T47D (cell line): Measurements from ENCODE around the gene RHPN2.
A peak's percentile ranks its signal among the peaks of the same experiment; 100 is the strongest.
"Not testable (repeated sequence)": the region's sequence is repeated elsewhere in the genome, so short reads cannot be mapped to it uniquely, and the experiment has no call there.

Experiments
- DNase-seq, 2 experiments: peaks; one replicate each; pipeline versions ENCODE4 v3.0.0 to v3.0.0-alpha.2; 2011 to 2012; ENCODE audit warnings: low read depth in 1 of 2, low spot score in 1 of 2
- JUND ChIP-seq: IDR thresholded peaks from 2 replicates; pipeline ENCODE4 v1.6.1; 2012; ENCODE audit warnings: low read depth
- in situ Hi-C: cut with HindIII; loops from 2 replicates; pipeline ENCODE4 v1.10.0; 2016; ENCODE audit warnings: low sequenced_read_pairs, low pct_unique_long_range_greater_than_20kb

RHPN2 gene

GRCh38 chr19:33060586-33060985 is 4.1 kb downstream of the RHPN2 start:
- no peak for TF ChIP-seq JUND
- in situ Hi-C loops, result no loop called here
- DNase-seq, result no peak

GRCh38 chr19:33055718-33056117 is 9.0 kb downstream of the RHPN2 start:
- no peak for DNase-seq
- in situ Hi-C loops, result no loop called here
- TF ChIP-seq JUND, result no peak

GRCh38 chr19:33054623-33055022 is 10.1 kb downstream of the RHPN2 start:
- DNase-seq, result peak in 1 of 2 experiments; percentile 61
- no peak for TF ChIP-seq JUND
- in situ Hi-C loops, result no loop called here

GRCh38 chr19:33052352-33052972 is 12.2 kb downstream of the RHPN2 start:
- TF ChIP-seq JUND, result no peak
- DNase-seq, result peak in 1 of 2 experiments; percentile 32
- in situ Hi-C loops, result no loop called here

GRCh38 chr19:33050110-33050509 is 14.6 kb downstream of the RHPN2 start:
- no peak for TF ChIP-seq JUND
- in situ Hi-C loops, result no loop called here
- DNase-seq, result no peak

GRCh38 chr19:33048806-33049676 is 15.6 kb downstream of the RHPN2 start:
- in situ Hi-C loops, result no loop called here
- no peak for TF ChIP-seq JUND
- DNase-seq, result no peak

- in situ Hi-C loops, result no loop called here
- peak in 1 of 2 experiments; percentile 64 for DNase-seq
- no peak for TF ChIP-seq JUND
Observed at GRCh38 chr19:33047422-33047821, 17.3 kb downstream of the RHPN2 start.

GRCh38 chr19:33041828-33042160 is 22.9 kb downstream of the RHPN2 start:
- in situ Hi-C loops, DNase-seq: not testable (repeated sequence)

GRCh38 chr19:33040994-33041827 is 23.5 kb downstream of the RHPN2 start:
- TF ChIP-seq JUND, result no peak
- in situ Hi-C loops, result no loop called here
- peak in 1 of 2 experiments; percentile 40 for DNase-seq

GRCh38 chr19:33039815-33040214 is 24.9 kb downstream of the RHPN2 start:
- no peak for TF ChIP-seq JUND
- in situ Hi-C loops, result no loop called here
- DNase-seq, result no peak

GRCh38 chr19:33039108-33039599 is 25.5 kb downstream of the RHPN2 start:
- in situ Hi-C loops, result no loop called here
- TF ChIP-seq JUND, result no peak
- no peak for DNase-seq

- in situ Hi-C loops, DNase-seq: not testable (repeated sequence)
Observed at GRCh38 chr19:33037168-33038025, 27.3 kb downstream of the RHPN2 start.

- DNase-seq, in situ Hi-C loops: not testable (repeated sequence)
Observed at GRCh38 chr19:33036370-33037167, 28.1 kb downstream of the RHPN2 start.
